ENCODE measurements around the gene APRT. TPM values are rescaled to one million over a fixed set of nuclear protein-coding genes. Genes with fewer than 3 reads are reported as not detected.

Gene APRT
- total RNA-seq, 2 donors from 2014 or later = 50.6 to 90.4 TPM

DNA sequence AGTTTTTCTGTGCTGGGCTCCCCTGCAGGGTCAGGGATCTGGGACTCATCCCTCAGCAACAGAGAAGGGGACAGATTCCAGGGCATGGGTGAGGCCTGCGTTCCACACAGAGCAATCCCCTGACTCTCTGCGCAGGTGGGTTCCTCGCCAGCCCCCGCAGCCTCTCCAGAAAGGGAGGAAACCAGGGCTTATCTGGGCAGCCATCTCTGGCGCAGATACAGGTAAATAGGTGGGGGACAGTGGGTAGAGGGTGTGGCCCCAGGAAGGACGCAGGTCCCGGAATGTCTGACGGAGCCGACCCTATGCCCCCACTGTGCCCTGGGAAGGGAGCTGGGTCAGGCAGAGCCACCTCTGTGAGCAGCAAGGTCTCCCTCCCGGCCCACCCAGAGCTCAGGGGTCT is 49.9 kb downstream of the APRT start:
- H3K27me3 ChIP-seq = no peaks in the 10 kb centered on the region
- DNase-seq (ENCODE audit: low spot score) = no peak
- H3K4me1 ChIP-seq = peaks cover 0 to 23% of the 10 kb centered on the region in 2 donors
- no peak for TF ChIP-seq CTCF (IDR thresholded peaks at IDR 0.05)
- H3K4me3 ChIP-seq = no peak overlapping the region
- no peaks in the 10 kb centered on the region for H3K9me3 ChIP-seq
- H3K27ac ChIP-seq = no peak overlapping the region
- H3K36me3 ChIP-seq = no peaks in the 10 kb centered on the region

DNA sequence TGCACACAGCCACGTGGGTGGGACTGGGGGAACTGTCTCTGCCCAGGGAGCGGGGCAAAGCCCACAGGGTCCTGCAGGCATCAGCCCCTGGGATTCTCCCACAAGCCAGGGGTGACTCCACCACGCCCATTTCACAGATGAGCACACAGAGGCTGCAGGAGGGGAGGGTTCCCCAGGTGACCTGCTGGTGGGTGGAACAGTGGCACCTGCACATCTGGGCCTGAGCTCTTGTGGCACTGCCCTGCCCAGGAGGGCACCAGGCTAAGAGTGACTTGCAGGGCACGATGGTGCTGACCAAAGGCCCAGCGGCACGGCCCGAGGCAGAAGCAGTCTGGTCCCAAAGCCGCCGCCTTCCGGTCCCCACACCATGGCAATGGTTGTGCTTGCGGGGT is 50.6 kb downstream of the APRT start:
- DNase-seq (ENCODE audit: low spot score) = no peak
- no peak for TF ChIP-seq CTCF (IDR thresholded peaks at IDR 0.05)
- Histone ChIP-seq H3K27me3 (no peaks in the 10 kb centered on the region), H3K4me3 (no peak overlapping the region), H3K9me3 (no peaks in the 10 kb centered on the region), H3K27ac (no peak overlapping the region), H3K36me3 (no peaks in the 10 kb centered on the region), H3K4me1 (peaks cover 0 to 23% of the 10 kb centered on the region in 2 donors)

DNA sequence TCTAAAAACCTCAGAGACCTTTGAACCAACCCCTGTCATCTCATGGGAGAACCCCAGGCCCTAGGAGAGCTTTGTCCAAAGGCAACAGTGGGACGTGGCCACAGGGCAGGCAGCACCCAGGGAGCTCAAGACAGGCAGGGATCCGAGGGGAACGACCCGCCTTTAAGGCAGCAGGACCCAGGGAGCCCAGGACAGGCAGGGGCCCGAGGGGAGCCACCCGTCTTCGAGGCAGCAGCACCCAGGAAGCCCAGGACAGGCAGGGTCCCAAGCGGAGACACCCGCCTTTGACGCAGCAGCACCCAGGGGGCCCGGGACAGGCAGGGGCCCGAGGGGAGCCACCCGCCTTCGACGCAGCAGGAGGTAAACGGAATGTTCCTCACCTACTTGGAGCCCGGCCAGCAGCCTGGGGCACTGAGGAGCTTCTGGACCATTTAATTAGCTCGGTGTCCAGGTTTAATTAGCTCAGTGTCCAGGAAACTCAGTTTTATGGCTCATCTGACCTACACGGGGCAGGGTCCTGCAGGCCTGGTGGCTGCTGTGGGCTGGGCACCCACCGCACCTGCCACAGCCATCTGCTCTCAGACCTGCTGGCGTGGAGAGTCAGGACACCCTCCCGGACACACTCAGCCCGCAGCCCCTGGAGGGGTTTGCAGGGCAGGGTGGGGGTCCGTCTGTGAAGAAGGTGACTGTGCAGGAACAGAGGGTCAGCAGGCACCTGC is 51.1 kb downstream of the APRT start:
- H3K27me3 ChIP-seq = no peaks in the 10 kb centered on the region
- H3K4me3 ChIP-seq = no peak overlapping the region
- no peaks in the 10 kb centered on the region for H3K9me3 ChIP-seq
- peaks cover 0 to 23% of the 10 kb centered on the region in 2 donors for H3K4me1 ChIP-seq
- no peak overlapping the region for H3K27ac ChIP-seq
- TF ChIP-seq CTCF (IDR thresholded peaks at IDR 0.05) = no peak
- no peak for DNase-seq (ENCODE audit: low spot score)
- no peaks in the 10 kb centered on the region for H3K36me3 ChIP-seq

DNA sequence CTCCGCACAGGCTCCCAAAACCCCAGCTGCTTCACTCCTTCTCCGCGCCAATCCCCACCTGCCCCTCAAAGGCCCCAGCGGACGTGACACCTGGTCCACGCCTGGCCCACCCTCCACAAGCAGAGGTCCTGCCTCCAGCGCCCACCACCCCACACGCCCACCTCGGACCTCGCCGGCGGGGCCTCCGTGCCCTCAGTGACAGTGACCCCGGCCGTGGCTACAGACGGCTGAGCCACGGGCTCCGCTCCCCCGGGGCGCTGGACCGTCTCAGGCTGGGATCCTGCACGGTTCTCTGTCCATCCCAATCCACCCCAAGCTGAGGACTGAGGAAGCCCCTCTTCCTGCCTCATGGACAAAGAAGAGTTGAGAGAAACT is 51.8 kb downstream of the APRT start:
- Histone ChIP-seq H3K36me3 (no peaks in the 10 kb centered on the region), H3K27ac (no peak overlapping the region), H3K4me3 (no peak overlapping the region), H3K27me3 (no peaks in the 10 kb centered on the region), H3K4me1 (peaks cover 0 to 23% of the 10 kb centered on the region in 2 donors), H3K9me3 (no peaks in the 10 kb centered on the region)
- no peak for DNase-seq (ENCODE audit: low spot score)
- TF ChIP-seq CTCF (IDR thresholded peaks at IDR 0.05) = no peak

Other genes with a start within 250 kb of the APRT start
- gene ZC3H18, start 241.5 kb downstream of the APRT start, total RNA-seq = 10 to 100 TPM in 1 of 2 donors, 1 to 10 TPM in 1; 7.9 to 10.0 TPM
- gene IL17C, start 173.4 kb downstream of the APRT start, total RNA-seq = not detected
- gene CYBA, start 160.9 kb downstream of the APRT start, total RNA-seq = 100 to 1,000 TPM in 1 of 2 donors, 10 to 100 TPM in 1; 82.0 to 132 TPM
- 10 to 100 TPM; 21.5 to 23.1 TPM for gene MVD, start 148.8 kb downstream of the APRT start, total RNA-seq
- gene SNAI3, start 125.4 kb downstream of the APRT start, total RNA-seq = 1 to 10 TPM; 1.0 to 1.6 TPM
- gene RNF166, start 105.5 kb downstream of the APRT start, total RNA-seq = 10 to 100 TPM; 16.9 to 19.4 TPM
- 1 to 10 TPM; 7.1 to 8.2 TPM for gene CTU2, start 105.4 kb downstream of the APRT start, total RNA-seq
- 10 to 100 TPM; 37.7 to 73.2 TPM for gene PIEZO1, start 26.7 kb downstream of the APRT start, total RNA-seq
- gene CDT1, start 8.1 kb downstream of the APRT start, total RNA-seq = 1 to 10 TPM in 1 of 2 donors, under 1 TPM in 1; 0.39 to 1.3 TPM
- 10 to 100 TPM; 12.6 to 18.8 TPM for gene GALNS, start 45.0 kb upstream of the APRT start, total RNA-seq
- 10 to 100 TPM; 30.7 to 33.0 TPM for gene TRAPPC2L, start 45.2 kb upstream of the APRT start, total RNA-seq
- gene PABPN1L, start 54.7 kb upstream of the APRT start, total RNA-seq = not detected
- gene CBFA2T3, start 165.3 kb upstream of the APRT start, total RNA-seq = 1 to 10 TPM; 1.1 to 2.6 TPM

Data from right atrium auricular region (tissue), 2 donors.